K562 (cell line): ENCODE results near the gene PDE4D. TPM values are rescaled to one million over a fixed set of nuclear protein-coding genes. Genes with fewer than 3 reads are reported as not detected.

Experiments
- ATAC-seq: fragments of 200-7000 bp; cut with Tn5 transposase; 3 replicates; pipeline ENCODE4 v1.9.1; 2020; ENCODE audit warnings: moderate library complexity
- BruUV-seq: library from RNA; stranded (reverse); fragments of 400-500 nt; replicated peaks from 2 replicates; lab custom pipeline; 2021; lab: Mats Ljungman, UMichigan
- CTCF ChIA-PET: fragments of 300-600 bp; formaldehyde crosslinking; extraction: SDS; loops from one replicate; lab custom pipeline; 2021; ENCODE audit warnings: low intra/inter-chr PET ratio; lab: Yijun Ruan, JAX
- POLR2A ChIA-PET: fragments of 300-600, 350-650 bp; sonication (Branson Sonifier 250); formaldehyde crosslinking; extraction: SDS; loops from one replicate; lab custom pipeline; 2021; ENCODE audit warnings: antibody characterized with exemption, inconsistent platforms; lab: Yijun Ruan, JAX
- DNase-seq, 4 experiments: peaks; one replicate each; pipeline versions ENCODE4 v3.0.0 to v3.0.0-alpha.2; 2011 to 2018; ENCODE audit warnings: low spot score in 3 of 4, mixed read lengths in 3 of 4; ENCODE audit errors: extremely low read depth in 1 of 4
- FAIRE-seq: peaks from 2 replicates; lab custom pipeline; 2011; peaks lifted over from hg19 to GRCh38; lab: Jason Lieb, UNC
- H2AFZ ChIP-seq: 2 replicates; pipeline ENCODE4 v1.6.0; 2011; ENCODE audit warnings: low read depth, low read length, control low read depth, inconsistent platforms
- H3K27ac ChIP-seq: fragments of 200-600 bp; 3 replicates; pipeline ENCODE4 v1.8.0; 2011; ENCODE audit warnings: low read depth, mild to moderate bottlenecking, control low read depth, inconsistent platforms, low read length, moderate library complexity, mixed read lengths; ENCODE audit errors: extremely low read depth
- H3K27me3 ChIP-seq, 2 experiments: fragments of 300-600 bp in 1 of 2; 2 replicates in 1 of 2; 3 replicates in 1 of 2; pipeline versions ENCODE4 v1.6.0 to v1.8.0; 2011; ENCODE audit warnings: inconsistent platforms in 2 of 2, low read length in 2 of 2, mild to moderate bottlenecking in 1 of 2, mixed read lengths in 1 of 2, moderate library complexity in 1 of 2; ENCODE audit not compliant: control insufficient read depth in 2 of 2, insufficient read depth in 2 of 2
- H3K36me3 ChIP-seq: fragments of 300-600 bp; 3 replicates; pipeline ENCODE4 v1.8.0; 2011; ENCODE audit warnings: mild to moderate bottlenecking, low read length, inconsistent platforms; ENCODE audit not compliant: control insufficient read depth, insufficient read depth
- H3K4me1 ChIP-seq, 2 experiments: fragments of 200-600 bp in 1 of 2; replicated peaks in 1 of 2; 2 replicates in 1 of 2; 3 replicates in 1 of 2; pipeline versions ENCODE4 v1.5.1 to v1.8.0; 2011; ENCODE audit warnings: inconsistent platforms in 2 of 2, low read length in 2 of 2, mild to moderate bottlenecking in 1 of 2, mixed read lengths in 1 of 2, moderate library complexity in 1 of 2; ENCODE audit not compliant: control insufficient read depth in 2 of 2, insufficient read depth in 2 of 2
- H3K4me2 ChIP-seq: 2 replicates; pipeline ENCODE4 v1.6.1; 2011; ENCODE audit warnings: low read length, control low read depth, inconsistent platforms, mixed read lengths; ENCODE audit not compliant: insufficient read depth
- H3K4me3 ChIP-seq: fragments of 200-600 bp; sonication (generic), shearing (Covaris generic); 2 replicates; pipeline ENCODE4 v1.5.1; 2016; ENCODE audit warnings: control low read depth, inconsistent platforms
- H3K79me2 ChIP-seq: fragments of 200-600 bp; 3 replicates; pipeline ENCODE4 v1.8.0; 2011; ENCODE audit warnings: low read length, inconsistent platforms; ENCODE audit not compliant: control insufficient read depth, insufficient read depth
- H3K9ac ChIP-seq, 2 experiments: 2 replicates each; pipeline versions ENCODE4 v1.6.0 to v1.6.1; 2011; ENCODE audit warnings: low read depth in 2 of 2, low read length in 2 of 2, control low read depth in 1 of 2, inconsistent platforms in 1 of 2, mild to moderate bottlenecking in 1 of 2, mixed read lengths in 1 of 2; ENCODE audit not compliant: insufficient read depth in 1 of 2
- H3K9me1 ChIP-seq: one replicate; pipeline ENCODE4 v1.6.0; 2011; ENCODE audit warnings: inconsistent platforms, mild to moderate bottlenecking, low read length, moderate library complexity; ENCODE audit not compliant: control insufficient read depth, insufficient read depth
- H3K9me3 ChIP-seq: replicated peaks from 2 replicates; pipeline ENCODE4 v1.5.1; 2011; ENCODE audit warnings: low read depth, low read length, inconsistent platforms; ENCODE audit not compliant: control insufficient read depth, insufficient read depth
- H4K20me1 ChIP-seq: replicated peaks from 2 replicates; pipeline ENCODE4 v1.6.1; 2011; ENCODE audit warnings: low read length, inconsistent platforms, mixed read lengths; ENCODE audit not compliant: control insufficient read depth, insufficient read depth
- ADNP ChIP-seq: fragments of 200-800 bp; sonication (Bioruptor generic); IDR thresholded peaks from 2 replicates; pipeline ENCODE4 v1.6.1; 2016; ENCODE audit warnings: missing genetic modification characterization, missing compliant biosample characterization
- ARHGAP35 ChIP-seq: fragments of 450-650 bp; IDR thresholded peaks from 2 replicates; pipeline ENCODE4 v1.6.1; 2018; ENCODE audit not compliant: partially characterized antibody
- ASH1L ChIP-seq: fragments of 450-650 bp; IDR thresholded peaks from 2 replicates; pipeline ENCODE4 v1.6.1; 2018; ENCODE audit warnings: borderline replicate concordance, mild to moderate bottlenecking, low read depth; ENCODE audit not compliant: partially characterized antibody
- ELF1 ChIP-seq: fragments of 200-800 bp; sonication (Bioruptor generic); IDR thresholded peaks from 2 replicates; pipeline ENCODE4 v1.6.1; 2016; ENCODE audit warnings: missing genetic modification characterization, missing compliant biosample characterization
- ELF2 ChIP-seq: fragments of 250-450 bp; sonication (Bioruptor Pico); IDR thresholded peaks from 2 replicates; pipeline ENCODE4 v1.5.0; 2021; ENCODE audit warnings: mild to moderate bottlenecking
- ETV5 ChIP-seq: sonication (generic); formaldehyde crosslinking; IDR thresholded peaks from 2 replicates; pipeline ENCODE4 v1.4.0; 2020; ENCODE audit warnings: low read depth, mild to moderate bottlenecking, missing genetic modification reagents
- FIP1L1 ChIP-seq: fragments of 200-400 bp; formaldehyde crosslinking; IDR thresholded peaks from 2 replicates; pipeline ENCODE4 v1.6.1; 2018; ENCODE audit warnings: mild to moderate bottlenecking, low read depth, low read length; ENCODE audit not compliant: poor library complexity, severe bottlenecking
- GTF2A2 ChIP-seq: IDR thresholded peaks from 2 replicates; pipeline ENCODE4 v1.6.1; 2016; ENCODE audit warnings: mild to moderate bottlenecking, missing genetic modification characterization, missing compliant biosample characterization
- KAT7 ChIP-seq: sonication (generic); formaldehyde crosslinking; IDR thresholded peaks from 2 replicates; pipeline ENCODE4 v1.8.0; 2022; ENCODE audit warnings: missing genetic modification reagents, mild to moderate bottlenecking, borderline replicate concordance
- KLF16 ChIP-seq: IDR thresholded peaks from 2 replicates; pipeline ENCODE4 v1.6.1; 2016; ENCODE audit warnings: antibody characterized with exemption
- LARP7 ChIP-seq: fragments of 450-650 bp; IDR thresholded peaks from 2 replicates; pipeline ENCODE4 v1.6.1; 2016
- POU5F1 ChIP-seq: fragments of 150-350 bp; IDR thresholded peaks from 2 replicates; pipeline ENCODE4 v1.6.1; 2014; ENCODE audit warnings: borderline replicate concordance, low read length, low read depth, mild to moderate bottlenecking; ENCODE audit not compliant: partially characterized antibody
- SIRT6 ChIP-seq: IDR thresholded peaks from one replicate; pipeline ENCODE4 v1.6.1; 2012; ENCODE audit warnings: low read depth, mild to moderate bottlenecking, control low read depth, inconsistent platforms, low read length, moderate library complexity
- SMARCA5 ChIP-seq: fragments of 450-650 bp; IDR thresholded peaks from 2 replicates; pipeline ENCODE4 v1.6.1; 2016
- TAF1 ChIP-seq: IDR thresholded peaks from 2 replicates; pipeline ENCODE4 v1.6.1; 2011; ENCODE audit warnings: mild to moderate bottlenecking, low read length, moderate library complexity; ENCODE audit not compliant: insufficient read depth, control insufficient read depth, severe bottlenecking; ENCODE audit errors: extremely low read depth
- ZNF347 ChIP-seq: fragments of 450-650 bp; formaldehyde crosslinking; IDR thresholded peaks from 2 replicates; pipeline ENCODE4 v1.4.0; 2020; ENCODE audit warnings: low read depth, mild to moderate bottlenecking, moderate library complexity
- WGBS: fragments of 100-300 bp; shearing (Covaris generic); methylation state at CpG from one replicate; pipeline ENCODE4 v1.1.6; 2016; ENCODE audit warnings: low coverage, mixed read lengths; ENCODE audit not compliant: insufficient coverage; ENCODE audit errors: missing lambda C conversion rate; 5-methylcytosine and 5-hydroxymethylcytosine counted together
- in situ Hi-C: fragments of 300-500 bp; cut with MboI; formaldehyde crosslinking; loops from 4 replicates; pipeline ENCODE4 v1.15.0; 2018; ENCODE audit warnings: inconsistent platforms, mixed read lengths
- intact Hi-C: fragments of 100-400 bp; cut with micrococcal nuclease; formaldehyde crosslinking; loops from 2 replicates; pipeline ENCODE4 v1.14.2; 2022
- polyA plus RNA-seq, 8 experiments: library from polyadenylated mRNA; depleted of rRNA in 4 of 8; stranded (reverse) in 5 of 8; unstranded in 3 of 8; fragments of >200 nt; fragmentation: Nextera tagmentation in 2 of 8; fragmentation: Illumina TruSeq in 1 of 8; extraction: Ambion mirVana in 2 of 8; extraction: Trizol in 1 of 8; gene quantifications; 2 replicates each; pipeline versions ENCODE4 v1.2.1 to v1.2.3, GENCODE V29; 2011 to 2014; ENCODE audit warnings: inconsistent platforms in 1 of 8, missing spikeins in 1 of 8
- total RNA-seq, 7 experiments: library from RNA; depleted of rRNA in 6 of 7; stranded (reverse); fragments of >200 nt in 6 of 7; fragmentation: Illumina TruSeq in 2 of 7; extraction: Trizol in 2 of 7; gene quantifications; 2 replicates each; pipeline versions ENCODE4 v1.2.1 to v1.2.3, GENCODE V29; 2011 to 2021; ENCODE audit warnings: low replicate concordance in 1 of 7

The PDE4D gene
- total and polyA plus RNA-seq, 9 of the 15 experiments (the other 6 are each of a cell fraction or from before 2014, with no cell fraction given), result 0.04 to 0.46 (median 0.13) TPM

DNA sequence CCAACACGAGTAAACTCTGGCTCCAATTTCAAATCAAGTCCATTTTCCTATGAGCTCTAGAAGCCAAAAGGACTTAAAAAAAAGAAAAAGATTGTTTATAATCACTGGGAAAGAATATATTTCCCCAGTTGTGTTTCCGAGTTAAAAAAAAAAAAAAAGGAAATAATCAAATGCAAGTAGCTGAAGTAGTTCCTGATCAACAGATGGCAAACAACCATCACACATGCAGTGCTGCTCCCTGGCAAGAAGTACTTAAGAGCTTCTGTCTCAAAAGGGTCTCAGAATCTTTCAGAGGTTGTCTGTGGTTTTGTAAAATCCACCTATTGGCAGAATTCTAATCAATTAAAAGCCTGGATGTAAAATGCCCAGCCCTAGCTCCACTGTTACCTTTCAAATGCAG lies 922.8 kb downstream of the PDE4D start (continued):
- TF ChIP-seq KAT7 (no peak), KLF16 (no peak), ADNP (no peak), ETV5 (CRISPR knock-in tag) (no peak)

DNA sequence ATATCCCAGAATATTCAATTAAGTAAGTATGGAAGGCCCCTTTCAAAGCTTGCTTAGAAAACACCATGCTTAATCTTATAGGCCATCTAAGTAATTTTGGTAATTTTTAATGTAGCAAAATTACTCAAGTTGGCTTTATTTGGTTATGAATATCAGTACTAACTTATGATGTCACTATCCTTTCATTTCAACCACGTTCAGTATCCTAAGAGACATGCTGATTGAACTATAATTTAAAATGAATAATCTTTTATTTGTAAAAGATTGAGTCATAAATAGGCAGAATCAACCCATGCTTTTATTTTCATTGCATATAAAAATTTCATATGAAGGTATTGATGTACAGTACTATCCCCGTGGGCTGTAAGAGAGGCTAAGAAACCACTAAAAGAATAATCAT lies 923.7 kb downstream of the PDE4D start:
- no peaks in the 10 kb centered on the region for H3K9me1 ChIP-seq
- TF ChIP-seq ELF2, result no peak
- TF ChIP-seq TAF1, result no peak
- TF ChIP-seq ELF1 (tag), result no peak
- no peak for TF ChIP-seq SMARCA5
- no peak for TF ChIP-seq POU5F1
- TF ChIP-seq ARHGAP35, result no peak
- no peak for TF ChIP-seq SIRT6
- no peak for TF ChIP-seq ASH1L
- TF ChIP-seq ZNF347 (CRISPR knock-in tag), result no peak
- TF ChIP-seq FIP1L1, result no peak
- no peak for TF ChIP-seq ETV5 (CRISPR knock-in tag)
- TF ChIP-seq LARP7, result no peak
- TF ChIP-seq GTF2A2, result no peak
- TF ChIP-seq, all 486 proteins: peak for 0
- ChIA-PET CTCF (no interaction called here), POLR2A (no interaction called here)
- no TSS peak for BruUV-seq
- no peak overlapping the region for H3K4me3 ChIP-seq
- H3K9ac ChIP-seq, result no peak overlapping the region
- ATAC-seq, result no peak
- H3K79me2 ChIP-seq, result no peaks in the 10 kb centered on the region
- no peaks in the 10 kb centered on the region for H3K27me3 ChIP-seq
- H4K20me1 ChIP-seq, result no peaks in the 10 kb centered on the region
- in situ Hi-C loops, result no loop called here
- no peak overlapping the region for H2AFZ ChIP-seq
- no peak for DNase-seq
- FAIRE-seq, result no peak
- H3K36me3 ChIP-seq, result no peaks in the 10 kb centered on the region
- no peaks in the 10 kb centered on the region for H3K4me1 ChIP-seq
- intact Hi-C loops, result no loop called here
- H3K9me3 ChIP-seq, result no peaks in the 10 kb centered on the region
- H3K4me2 ChIP-seq, result no peak overlapping the region
- H3K27ac ChIP-seq, result no peak overlapping the region
- WGBS, result 15% methylated on average over 2 of the region's 2 CpGs
